ENCODE results near the gene PNPLA5.

The PNPLA5 gene

DNA sequence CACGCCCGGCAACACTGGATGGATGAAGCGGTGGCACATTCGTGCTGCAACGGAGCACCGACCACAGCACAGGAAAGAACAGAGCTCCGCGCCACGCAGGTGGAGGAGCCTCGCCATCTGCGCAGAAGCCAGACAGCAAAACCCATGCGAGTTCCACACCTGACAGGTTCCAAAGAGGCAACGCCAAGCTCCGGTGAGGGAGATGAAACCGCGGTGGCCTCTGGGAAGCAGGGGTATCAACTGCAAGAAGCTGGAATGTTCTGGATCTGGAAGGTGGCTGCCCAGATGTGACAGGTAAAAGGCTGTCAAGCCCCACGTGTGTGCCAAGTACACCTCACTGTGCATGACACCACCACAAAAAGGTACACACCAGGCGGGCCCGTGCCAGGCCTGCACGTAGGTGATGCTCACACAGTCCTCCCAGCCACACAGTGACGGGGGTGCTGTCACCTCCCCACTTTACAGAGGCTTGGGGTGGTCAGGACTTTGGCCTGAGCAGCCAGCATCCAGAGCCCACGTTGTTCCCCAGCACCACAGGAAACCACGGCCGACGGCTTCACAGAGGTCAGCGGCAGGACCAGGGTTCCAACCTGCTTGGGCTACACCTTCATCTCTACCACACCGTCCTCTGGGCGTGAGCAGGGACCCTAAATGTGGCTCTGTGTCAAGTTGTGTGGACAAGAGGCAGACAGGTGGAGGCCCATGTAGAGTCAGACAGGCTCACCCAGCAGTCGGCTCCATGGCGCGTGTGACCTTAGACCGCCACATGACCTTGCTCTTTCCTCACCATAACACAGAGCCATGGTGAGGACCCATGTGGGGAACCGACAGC lies 60.0 kb downstream of the PNPLA5 start:
- no peak overlapping the region for H3K27ac Mint-ChIP-seq
- no peaks in the 10 kb centered on the region for H3K9me3 Mint-ChIP-seq
- no peaks in the 10 kb centered on the region for H3K36me3 Mint-ChIP-seq (ENCODE audit: low read depth)
- H3K4me3 Mint-ChIP-seq, result no peak overlapping the region
- no peaks in the 10 kb centered on the region for H3K27me3 Mint-ChIP-seq (ENCODE audit: low read depth)
- H3K4me1 Mint-ChIP-seq, result peaks cover 44% of the 10 kb centered on the region
- TF ChIP-seq, protein P1, sequence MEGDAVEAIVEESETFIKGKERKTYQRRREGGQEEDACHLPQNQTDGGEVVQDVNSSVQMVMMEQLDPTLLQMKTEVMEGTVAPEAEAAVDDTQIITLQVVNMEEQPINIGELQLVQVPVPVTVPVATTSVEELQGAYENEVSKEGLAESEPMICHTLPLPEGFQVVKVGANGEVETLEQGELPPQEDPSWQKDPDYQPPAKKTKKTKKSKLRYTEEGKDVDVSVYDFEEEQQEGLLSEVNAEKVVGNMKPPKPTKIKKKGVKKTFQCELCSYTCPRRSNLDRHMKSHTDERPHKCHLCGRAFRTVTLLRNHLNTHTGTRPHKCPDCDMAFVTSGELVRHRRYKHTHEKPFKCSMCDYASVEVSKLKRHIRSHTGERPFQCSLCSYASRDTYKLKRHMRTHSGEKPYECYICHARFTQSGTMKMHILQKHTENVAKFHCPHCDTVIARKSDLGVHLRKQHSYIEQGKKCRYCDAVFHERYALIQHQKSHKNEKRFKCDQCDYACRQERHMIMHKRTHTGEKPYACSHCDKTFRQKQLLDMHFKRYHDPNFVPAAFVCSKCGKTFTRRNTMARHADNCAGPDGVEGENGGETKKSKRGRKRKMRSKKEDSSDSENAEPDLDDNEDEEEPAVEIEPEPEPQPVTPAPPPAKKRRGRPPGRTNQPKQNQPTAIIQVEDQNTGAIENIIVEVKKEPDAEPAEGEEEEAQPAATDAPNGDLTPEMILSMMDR (IDR thresholded peaks at IDR 0.05; ENCODE audit: unreplicated experiment in 3 of 3), result no peak

DNA sequence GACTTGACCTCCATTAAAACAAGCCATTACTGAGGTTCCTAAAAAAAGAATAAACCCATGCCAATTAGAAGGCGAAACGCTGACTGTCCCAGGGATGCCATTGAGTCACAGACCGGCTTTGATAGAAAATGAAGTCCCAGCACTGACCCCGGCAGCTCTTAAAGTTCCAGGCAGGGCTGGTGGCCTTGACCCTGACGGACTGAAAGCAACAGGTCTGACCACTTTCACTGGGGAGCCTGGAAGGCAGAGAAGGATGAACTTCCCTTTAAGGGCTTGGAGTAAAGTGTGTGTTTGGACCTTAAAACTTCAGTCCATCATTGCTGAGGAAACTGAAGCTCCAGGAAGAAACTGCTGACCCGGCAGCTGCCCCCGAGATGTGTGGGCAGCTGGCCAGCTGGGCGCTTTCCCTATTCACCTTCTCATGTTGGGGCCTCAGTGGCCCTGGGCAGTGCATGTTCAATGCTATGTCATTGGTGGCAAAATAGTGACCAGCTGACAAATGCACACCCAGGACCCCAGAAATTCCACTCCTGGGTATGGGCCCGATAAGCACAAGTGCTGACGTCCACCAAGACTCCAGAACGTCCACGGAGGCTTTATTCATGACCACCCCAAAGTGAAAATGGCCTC lies 60.8 kb downstream of the PNPLA5 start:
- Mint-ChIP-seq H3K27me3 (ENCODE audit: low read depth) (no peaks in the 10 kb centered on the region), H3K36me3 (ENCODE audit: low read depth) (no peaks in the 10 kb centered on the region), H3K4me1 (peaks cover 51% of the 10 kb centered on the region), H3K9me3 (no peaks in the 10 kb centered on the region), H3K4me3 (no peak overlapping the region), H3K27ac (no peak overlapping the region)
- TF ChIP-seq, protein P1 (IDR thresholded peaks at IDR 0.05; ENCODE audit: unreplicated experiment in 3 of 3), result no peak

DNA sequence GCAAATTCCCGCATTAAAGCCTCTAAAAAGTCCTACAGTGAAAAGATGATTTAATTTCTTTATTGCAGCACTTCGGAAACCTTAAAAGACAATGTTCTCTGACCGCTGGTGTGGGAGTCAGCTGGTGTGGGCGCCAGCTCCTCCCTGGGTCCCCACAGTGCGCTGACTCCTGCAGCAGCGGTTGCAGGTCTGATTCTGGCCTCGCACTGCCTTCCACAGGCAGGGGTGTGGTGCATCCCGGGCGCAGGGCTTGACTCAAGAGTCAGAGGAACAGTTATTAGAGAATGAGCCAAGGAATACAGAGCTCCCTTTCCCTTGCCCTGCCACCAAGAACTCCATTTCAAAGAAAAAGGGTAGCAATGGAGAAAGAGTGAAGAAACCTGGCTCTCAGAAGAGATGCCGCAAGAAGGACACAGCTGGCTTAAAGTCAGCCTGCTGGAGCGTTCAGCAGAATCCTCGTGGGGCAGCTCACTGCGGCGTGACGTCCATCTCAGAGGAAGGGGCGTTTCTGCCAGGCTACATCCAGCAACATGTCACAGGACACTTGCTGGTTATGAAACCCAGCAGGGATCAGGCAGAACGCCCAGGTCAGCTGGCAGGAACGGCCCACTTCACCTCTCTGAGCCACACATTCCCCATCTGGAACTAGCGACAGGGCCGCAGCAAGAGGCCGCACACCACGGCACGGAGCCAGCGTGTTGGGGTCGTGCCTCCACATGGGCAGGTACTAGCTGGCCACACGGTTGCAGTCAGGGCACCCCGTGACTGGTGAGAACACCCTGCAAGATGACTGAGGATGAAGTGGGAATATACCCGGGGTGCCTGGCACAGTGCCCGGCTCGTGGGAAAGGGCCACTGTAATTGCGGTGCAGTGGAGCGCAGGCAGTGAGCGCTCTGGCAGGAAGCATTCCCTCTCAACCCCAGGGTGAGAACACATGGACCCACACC lies 61.6 kb downstream of the PNPLA5 start:
- Mint-ChIP-seq H3K27me3 (ENCODE audit: low read depth) (no peaks in the 10 kb centered on the region), H3K4me3 (peak overlapping the region in 2 of 3 experiments; percentile 42 to 50), H3K4me1 (peaks cover 60% of the 10 kb centered on the region), H3K27ac (peak overlapping the region; percentile 33 to 81 (median 78)), H3K36me3 (ENCODE audit: low read depth) (no peaks in the 10 kb centered on the region), H3K9me3 (no peaks in the 10 kb centered on the region)
- TF ChIP-seq, protein P1 (IDR thresholded peaks at IDR 0.05; ENCODE audit: unreplicated experiment in 3 of 3), result no peak

All from nephron (organoid).